Measurements from ENCODE around the gene HBG1.

Gene HBG1

GRCh38 chr11:5232176-5232575, 17.5 kb downstream of the HBG1 start:
- 100% methylated on average over 2 of the region's 3 CpGs for WGBS (ENCODE audit: extremely low coverage, insufficient coverage, low lambda C conversion rate)
- H3K27ac ChIP-seq (ENCODE audit: low read depth, low read length), result no peak overlapping the region

DNA sequence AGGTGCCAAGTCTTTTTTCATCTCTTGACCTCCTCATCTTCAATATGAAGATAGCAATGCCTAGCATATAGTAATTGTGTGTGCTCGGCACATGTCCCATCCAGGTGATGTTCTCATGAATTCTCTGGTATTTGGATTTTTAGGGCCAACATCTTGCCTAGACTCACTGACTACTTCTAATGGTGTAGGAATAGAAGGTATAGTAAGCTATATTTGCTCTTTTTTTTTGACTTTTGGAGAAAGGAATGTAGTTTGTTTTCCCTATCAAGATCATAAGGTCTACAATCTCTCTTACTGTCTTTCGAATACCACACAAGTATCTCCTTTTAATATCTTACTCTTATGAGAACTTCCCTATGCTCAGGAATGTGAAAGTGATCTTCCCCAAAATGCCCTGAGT, 18.5 kb downstream of the HBG1 start:
- Histone ChIP-seq H4K8ac (ENCODE audit: low read depth, low read length) (no peak overlapping the region), H3K56ac (ENCODE audit: low read length) (no peak overlapping the region), H3K4me3 (ENCODE audit: low read length) (no peak overlapping the region), H3K23ac (ENCODE audit: low read length) (no peak overlapping the region), H3K79me2 (ENCODE audit: control insufficient read depth, insufficient read depth, low read length) (no peaks in the 10 kb centered on the region), H3K18ac (ENCODE audit: low read length) (no peak overlapping the region), H3K27me3 (ENCODE audit: insufficient read depth, low read length, poor library complexity) (no peaks in the 10 kb centered on the region), H2BK120ac (ENCODE audit: low read depth, low read length) (no peak overlapping the region), H3K4me2 (ENCODE audit: low read length) (no peak overlapping the region), H3K9ac (ENCODE audit: low read length) (no peak overlapping the region), H3K4ac (ENCODE audit: low read depth, low read length) (no peak overlapping the region), H3K79me1 (ENCODE audit: low read length) (no peaks in the 10 kb centered on the region), H2BK5ac (ENCODE audit: low read length) (no peak overlapping the region), H2AK5ac (ENCODE audit: low read length) (no peak overlapping the region), H4K5ac (ENCODE audit: low read length) (no peak overlapping the region), H3K36me3 (ENCODE audit: control insufficient read depth, insufficient read depth, low read length) (no peaks in the 10 kb centered on the region), H3K27ac (ENCODE audit: low read depth, low read length) (no peak overlapping the region), H3K4me1 (ENCODE audit: control insufficient read depth, low read depth, low read length) (no peaks in the 10 kb centered on the region), H2BK15ac (replicated peaks; ENCODE audit: low read depth) (no peak overlapping the region)
- DNase-seq, result no peak
- no CpG with 5 or more reads among the region's 2 CpGs for WGBS (ENCODE audit: extremely low coverage, insufficient coverage, low lambda C conversion rate)

More at GRCh38 chr11:5232176-5232575, 17.5 kb downstream of the HBG1 start:
- no peak overlapping the region for H3K56ac ChIP-seq (ENCODE audit: low read length)
- no peaks in the 10 kb centered on the region for H3K36me3 ChIP-seq (ENCODE audit: control insufficient read depth, insufficient read depth, low read length)
- no peak overlapping the region for H3K4me2 ChIP-seq (ENCODE audit: low read length)
- H3K79me1 ChIP-seq (ENCODE audit: low read length), result no peaks in the 10 kb centered on the region
- no peak overlapping the region for H3K23ac ChIP-seq (ENCODE audit: low read length)
- H3K4me1 ChIP-seq (ENCODE audit: control insufficient read depth, low read depth, low read length), result no peaks in the 10 kb centered on the region
- no peak overlapping the region for H3K4ac ChIP-seq (ENCODE audit: low read depth, low read length)
- no peak overlapping the region for H3K18ac ChIP-seq (ENCODE audit: low read length)
- no peak overlapping the region for H4K5ac ChIP-seq (ENCODE audit: low read length)
- H2BK15ac ChIP-seq (replicated peaks; ENCODE audit: low read depth), result no peak overlapping the region
- H3K79me2 ChIP-seq (ENCODE audit: control insufficient read depth, insufficient read depth, low read length), result no peaks in the 10 kb centered on the region
- DNase-seq, result no peak
- no peak overlapping the region for H3K4me3 ChIP-seq (ENCODE audit: low read length)
- no peak overlapping the region for H2BK5ac ChIP-seq (ENCODE audit: low read length)
- no peaks in the 10 kb centered on the region for H3K27me3 ChIP-seq (ENCODE audit: insufficient read depth, low read length, poor library complexity)
- H2AK5ac ChIP-seq (ENCODE audit: low read length), result no peak overlapping the region
- H3K9ac ChIP-seq (ENCODE audit: low read length), result no peak overlapping the region
- H4K8ac ChIP-seq (ENCODE audit: low read depth, low read length), result no peak overlapping the region
- no peak overlapping the region for H2BK120ac ChIP-seq (ENCODE audit: low read depth, low read length)

DNA sequence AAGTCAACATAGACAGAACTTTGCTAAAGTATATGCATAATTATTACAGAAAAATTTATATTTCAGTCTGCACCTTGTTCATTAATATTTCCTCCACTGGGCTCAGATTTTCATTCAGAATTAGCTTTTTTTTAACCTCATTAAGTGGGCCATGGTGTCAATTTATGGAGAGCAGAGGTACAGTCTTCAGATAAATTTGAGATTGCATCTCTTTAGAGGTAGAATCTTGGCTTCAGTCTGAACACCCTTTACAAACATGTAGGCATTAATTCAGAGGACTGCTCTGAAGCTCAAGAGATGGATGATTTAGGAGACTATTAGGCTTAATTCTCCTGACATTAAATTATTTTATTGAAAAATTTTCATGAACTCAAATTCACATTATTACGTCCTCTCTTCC, 19.4 kb downstream of the HBG1 start:
- Histone ChIP-seq H3K18ac (ENCODE audit: low read length) (no peak overlapping the region), H4K5ac (ENCODE audit: low read length) (no peak overlapping the region), H3K4ac (ENCODE audit: low read depth, low read length) (no peak overlapping the region), H3K4me2 (ENCODE audit: low read length) (no peak overlapping the region), H3K4me1 (ENCODE audit: control insufficient read depth, low read depth, low read length) (no peaks in the 10 kb centered on the region), H3K27ac (ENCODE audit: low read depth, low read length) (no peak overlapping the region), H2BK15ac (replicated peaks; ENCODE audit: low read depth) (no peak overlapping the region), H3K9ac (ENCODE audit: low read length) (no peak overlapping the region), H3K23ac (ENCODE audit: low read length) (no peak overlapping the region), H4K8ac (ENCODE audit: low read depth, low read length) (no peak overlapping the region), H3K4me3 (ENCODE audit: low read length) (no peak overlapping the region), H2BK120ac (ENCODE audit: low read depth, low read length) (no peak overlapping the region), H3K27me3 (ENCODE audit: insufficient read depth, low read length, poor library complexity) (no peaks in the 10 kb centered on the region), H3K79me2 (ENCODE audit: control insufficient read depth, insufficient read depth, low read length) (no peaks in the 10 kb centered on the region), H2AK5ac (ENCODE audit: low read length) (no peak overlapping the region), H2BK5ac (ENCODE audit: low read length) (no peak overlapping the region), H3K36me3 (ENCODE audit: control insufficient read depth, insufficient read depth, low read length) (no peaks in the 10 kb centered on the region), H3K56ac (ENCODE audit: low read length) (no peak overlapping the region), H3K79me1 (ENCODE audit: low read length) (no peaks in the 10 kb centered on the region)
- no peak for DNase-seq
- WGBS (ENCODE audit: extremely low coverage, insufficient coverage, low lambda C conversion rate), result 100% methylated on average over 1 of the region's 1 CpG

DNA sequence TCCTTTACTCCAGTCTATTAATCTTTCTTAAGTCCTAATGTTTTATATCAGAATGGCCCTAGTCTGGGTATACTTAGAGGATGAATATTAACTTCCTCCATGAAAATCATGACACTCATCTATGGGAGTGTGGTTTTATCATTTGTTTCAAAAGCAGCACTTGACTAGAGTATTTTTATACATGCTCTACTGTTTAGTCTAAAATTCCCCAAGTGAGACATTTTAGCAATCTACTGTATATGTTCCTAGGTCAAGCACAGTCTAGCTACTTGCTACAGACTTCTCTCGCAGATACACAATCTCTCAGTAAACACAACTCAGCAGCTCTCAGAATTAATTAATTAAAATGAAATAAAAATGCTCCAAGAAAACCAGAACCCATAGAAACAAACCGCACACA, 19.9 kb downstream of the HBG1 start:
- no peak overlapping the region for H2BK120ac ChIP-seq (ENCODE audit: low read depth, low read length)
- no peak overlapping the region for H3K56ac ChIP-seq (ENCODE audit: low read length)
- no peaks in the 10 kb centered on the region for H3K79me2 ChIP-seq (ENCODE audit: control insufficient read depth, insufficient read depth, low read length)
- H3K79me1 ChIP-seq (ENCODE audit: low read length), result no peaks in the 10 kb centered on the region
- no peak overlapping the region for H3K4ac ChIP-seq (ENCODE audit: low read depth, low read length)
- no peak overlapping the region for H3K18ac ChIP-seq (ENCODE audit: low read length)
- WGBS (ENCODE audit: extremely low coverage, insufficient coverage, low lambda C conversion rate), result no CpG with 5 or more reads among the region's 2 CpGs
- no peaks in the 10 kb centered on the region for H3K27me3 ChIP-seq (ENCODE audit: insufficient read depth, low read length, poor library complexity)
- H2BK5ac ChIP-seq (ENCODE audit: low read length), result no peak overlapping the region
- no peak overlapping the region for H3K4me3 ChIP-seq (ENCODE audit: low read length)
- H2BK15ac ChIP-seq (replicated peaks; ENCODE audit: low read depth), result no peak overlapping the region
- H4K8ac ChIP-seq (ENCODE audit: low read depth, low read length), result no peak overlapping the region
- no peak overlapping the region for H3K4me2 ChIP-seq (ENCODE audit: low read length)
- no peak overlapping the region for H4K5ac ChIP-seq (ENCODE audit: low read length)
- no peaks in the 10 kb centered on the region for H3K4me1 ChIP-seq (ENCODE audit: control insufficient read depth, low read depth, low read length)
- H3K27ac ChIP-seq (ENCODE audit: low read depth, low read length), result no peak overlapping the region
- no peak overlapping the region for H2AK5ac ChIP-seq (ENCODE audit: low read length)
- no peak overlapping the region for H3K9ac ChIP-seq (ENCODE audit: low read length)
- H3K36me3 ChIP-seq (ENCODE audit: control insufficient read depth, insufficient read depth, low read length), result no peaks in the 10 kb centered on the region
- H3K23ac ChIP-seq (ENCODE audit: low read length), result no peak overlapping the region
- no peak for DNase-seq

- Histone ChIP-seq H2BK5ac (ENCODE audit: low read length) (no peak overlapping the region), H3K4ac (ENCODE audit: low read depth, low read length) (no peak overlapping the region), H2BK15ac (replicated peaks; ENCODE audit: low read depth) (no peak overlapping the region), H3K4me3 (ENCODE audit: low read length) (no peak overlapping the region), H3K79me1 (ENCODE audit: low read length) (no peaks in the 10 kb centered on the region), H3K56ac (ENCODE audit: low read length) (no peak overlapping the region), H3K27me3 (ENCODE audit: insufficient read depth, low read length, poor library complexity) (no peaks in the 10 kb centered on the region), H3K4me2 (ENCODE audit: low read length) (no peak overlapping the region), H2AK5ac (ENCODE audit: low read length) (no peak overlapping the region), H3K18ac (ENCODE audit: low read length) (no peak overlapping the region), H3K27ac (ENCODE audit: low read depth, low read length) (no peak overlapping the region), H3K4me1 (ENCODE audit: control insufficient read depth, low read depth, low read length) (no peaks in the 10 kb centered on the region), H2BK120ac (ENCODE audit: low read depth, low read length) (no peak overlapping the region), H4K8ac (ENCODE audit: low read depth, low read length) (no peak overlapping the region), H3K9ac (ENCODE audit: low read length) (no peak overlapping the region), H3K79me2 (ENCODE audit: control insufficient read depth, insufficient read depth, low read length) (no peaks in the 10 kb centered on the region), H4K5ac (ENCODE audit: low read length) (no peak overlapping the region), H3K36me3 (ENCODE audit: control insufficient read depth, insufficient read depth, low read length) (no peaks in the 10 kb centered on the region), H3K23ac (ENCODE audit: low read length) (no peak overlapping the region)
- WGBS (ENCODE audit: extremely low coverage, insufficient coverage, low lambda C conversion rate), result no CpG with 5 or more reads among the region's 1 CpG
- DNase-seq, result no peak
These were observed 20.3 kb downstream of the HBG1 start for GRCh38 chr11:5229356-5229755.

- no peak for DNase-seq
- Histone ChIP-seq H4K5ac (ENCODE audit: low read length) (no peak overlapping the region), H3K56ac (ENCODE audit: low read length) (no peak overlapping the region), H3K36me3 (ENCODE audit: control insufficient read depth, insufficient read depth, low read length) (no peaks in the 10 kb centered on the region), H3K9ac (ENCODE audit: low read length) (no peak overlapping the region), H3K27me3 (ENCODE audit: insufficient read depth, low read length, poor library complexity) (no peaks in the 10 kb centered on the region), H3K4me2 (ENCODE audit: low read length) (no peak overlapping the region), H2BK120ac (ENCODE audit: low read depth, low read length) (no peak overlapping the region), H3K4me1 (ENCODE audit: control insufficient read depth, low read depth, low read length) (no peaks in the 10 kb centered on the region), H4K8ac (ENCODE audit: low read depth, low read length) (no peak overlapping the region), H2BK15ac (replicated peaks; ENCODE audit: low read depth) (no peak overlapping the region), H2AK5ac (ENCODE audit: low read length) (no peak overlapping the region), H3K4ac (ENCODE audit: low read depth, low read length) (no peak overlapping the region), H2BK5ac (ENCODE audit: low read length) (no peak overlapping the region), H3K27ac (ENCODE audit: low read depth, low read length) (no peak overlapping the region), H3K18ac (ENCODE audit: low read length) (no peak overlapping the region), H3K79me1 (ENCODE audit: low read length) (no peaks in the 10 kb centered on the region), H3K4me3 (ENCODE audit: low read length) (no peak overlapping the region), H3K79me2 (ENCODE audit: control insufficient read depth, insufficient read depth, low read length) (no peaks in the 10 kb centered on the region), H3K23ac (ENCODE audit: low read length) (no peak overlapping the region)
- WGBS (ENCODE audit: extremely low coverage, insufficient coverage, low lambda C conversion rate), result 100% methylated on average over 2 of the region's 5 CpGs
These were observed 21.5 kb downstream of the HBG1 start for GRCh38 chr11:5228124-5228523.

Data from mesendoderm (in vitro differentiated cells).